Thymus (tissue), 11 donors: ENCODE data around the gene NEK9. TPM values are rescaled to one million over a fixed set of nuclear protein-coding genes. Genes with fewer than 3 reads are reported as not detected.
A peak's percentile ranks its signal among the peaks of the same experiment; 100 is the strongest.

ENCODE experiments used
- DNase-seq, 9 donors: peaks; one replicate each; pipeline ENCODE4 v3.0.0-alpha.2; 2013; ENCODE audit warnings: low spot score in 9 of 9, low read depth in 6 of 9, missing footprints in 1 of 9
- H3K27ac ChIP-seq, 2 donors: one replicate each; pipeline ENCODE4 v1.5.1; 2013; ENCODE audit warnings: control low read depth in 1 of 2, low read depth in 1 of 2, low read length in 1 of 2, mild to moderate bottlenecking in 1 of 2, moderate library complexity in 1 of 2
- H3K27me3 ChIP-seq, 2 donors: one replicate each; pipeline ENCODE4 v1.5.1; 2013; ENCODE audit warnings: low read length in 1 of 2; ENCODE audit not compliant: control insufficient read depth in 2 of 2, insufficient read depth in 1 of 2
- H3K36me3 ChIP-seq, 2 donors: one replicate each; pipeline ENCODE4 v1.5.1; 2013; ENCODE audit warnings: low read length in 1 of 2, mild to moderate bottlenecking in 1 of 2, moderate library complexity in 1 of 2; ENCODE audit not compliant: control insufficient read depth in 2 of 2, insufficient read depth in 2 of 2
- H3K4me1 ChIP-seq, 2 donors: one replicate each; pipeline ENCODE4 v1.5.1; 2013; ENCODE audit warnings: low read length in 2 of 2; ENCODE audit not compliant: control insufficient read depth in 2 of 2, insufficient read depth in 2 of 2
- H3K4me3 ChIP-seq, 2 donors: one replicate each; pipeline ENCODE4 v1.5.1; 2013; ENCODE audit warnings: low read length in 2 of 2, control low read depth in 1 of 2, mild to moderate bottlenecking in 1 of 2
- H3K9me3 ChIP-seq, 2 donors: one replicate each; pipeline ENCODE4 v1.5.1; 2013; ENCODE audit warnings: low read length in 1 of 2, mild to moderate bottlenecking in 1 of 2; ENCODE audit not compliant: control insufficient read depth in 2 of 2, insufficient read depth in 1 of 2
- WGBS: extraction: QIAGEN DNeasy Blood & Tissue Kit; methylation state at CpG from one replicate; pipeline ENCODE4 v1.1.7; 2013; 5-methylcytosine and 5-hydroxymethylcytosine counted together
- polyA plus RNA-seq: library from polyadenylated mRNA; stranded (reverse); fragments of 200-250 nt; gene quantifications from one replicate; pipeline ENCODE4 v1.2.3, GENCODE V29; 2013
- total RNA-seq: library from RNA; stranded (reverse); fragments of 120-200 nt; gene quantifications from one replicate; pipeline ENCODE4 v1.2.4, GENCODE V29; 2013
- donor health status: healthy.

Gene NEK9
- total and polyA plus RNA-seq, 2 donors, result 17.6 to 62.1 TPM

DNA sequence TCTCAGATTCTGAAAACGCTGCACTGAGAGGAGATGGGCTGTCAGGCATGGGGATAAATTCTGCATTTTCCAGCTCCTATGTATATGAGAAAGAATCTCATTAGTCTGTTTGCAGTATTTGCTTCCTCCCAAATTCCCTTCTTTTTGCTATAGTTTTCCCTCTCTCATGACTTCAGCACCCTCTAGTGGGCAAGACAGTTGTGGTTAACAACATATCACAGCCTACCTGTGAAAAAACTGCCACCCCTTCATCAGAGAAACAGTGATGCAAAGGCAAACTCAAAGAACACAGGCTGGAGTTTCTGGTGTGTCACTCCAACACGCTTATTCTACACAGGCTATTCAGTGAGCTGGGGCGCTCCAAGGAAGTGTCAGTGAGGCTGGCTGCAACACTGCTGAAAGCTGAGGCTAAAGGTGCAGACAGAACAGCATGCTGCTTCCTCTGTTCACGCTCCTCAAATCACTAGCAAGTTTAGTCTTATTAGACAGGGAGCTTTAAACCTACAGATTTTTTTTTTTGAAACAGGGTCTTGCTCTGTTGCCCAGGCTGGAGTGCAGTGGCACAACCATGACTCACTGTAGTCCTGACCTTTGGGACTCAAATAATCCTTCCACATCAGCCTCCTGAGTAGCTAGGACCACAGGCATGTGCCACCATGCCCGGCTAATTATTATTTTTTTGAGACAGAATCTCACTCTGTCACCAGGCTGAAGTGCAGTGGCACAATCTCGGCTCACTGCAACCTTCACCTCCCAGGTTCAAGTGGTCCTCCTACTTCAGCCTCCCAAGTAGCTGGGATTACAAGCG lies 38.1 kb downstream of the NEK9 start:
- DNase-seq, result peak in 7 of 9 donors; percentile 49 to 76 (median 60)
- H3K27ac ChIP-seq, result no peak overlapping the region
- WGBS, result 90% methylated on average over 7 of the region's 7 CpGs
- no peak overlapping the region for H3K4me3 ChIP-seq
- no peaks in the 10 kb centered on the region for H3K27me3 ChIP-seq
- peaks cover 39 to 56% of the 10 kb centered on the region in 2 donors for H3K36me3 ChIP-seq
- no peaks in the 10 kb centered on the region for H3K4me1 ChIP-seq
- H3K9me3 ChIP-seq, result no peaks in the 10 kb centered on the region

DNA sequence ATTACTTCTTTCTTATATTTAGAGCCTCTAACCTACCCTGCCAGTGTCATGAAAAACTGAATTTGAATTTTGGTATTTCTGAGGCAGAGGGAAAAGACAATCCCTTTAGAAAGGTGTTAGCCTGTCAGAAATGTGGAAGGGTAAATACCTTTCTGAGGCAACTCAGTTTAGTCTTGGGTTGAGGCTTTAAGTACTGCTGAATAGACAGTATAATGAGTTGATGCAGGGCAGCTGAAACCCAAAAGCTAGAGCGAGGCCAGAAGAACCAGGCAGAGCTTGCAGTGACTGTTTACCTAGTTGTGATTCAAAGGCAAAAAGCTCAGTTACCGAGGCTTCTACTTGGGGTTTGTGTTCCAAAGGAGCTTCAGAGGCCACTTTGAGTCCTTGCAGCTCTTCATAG lies 38.7 kb downstream of the NEK9 start:
- WGBS, result 94% methylated on average over 2 of the region's 2 CpGs
- Histone ChIP-seq H3K4me3 (no peak overlapping the region), H3K36me3 (peaks cover 42 to 62% of the 10 kb centered on the region in 2 donors), H3K27me3 (no peaks in the 10 kb centered on the region), H3K27ac (no peak overlapping the region), H3K4me1 (no peaks in the 10 kb centered on the region), H3K9me3 (no peaks in the 10 kb centered on the region)
- DNase-seq, result no peak

DNA sequence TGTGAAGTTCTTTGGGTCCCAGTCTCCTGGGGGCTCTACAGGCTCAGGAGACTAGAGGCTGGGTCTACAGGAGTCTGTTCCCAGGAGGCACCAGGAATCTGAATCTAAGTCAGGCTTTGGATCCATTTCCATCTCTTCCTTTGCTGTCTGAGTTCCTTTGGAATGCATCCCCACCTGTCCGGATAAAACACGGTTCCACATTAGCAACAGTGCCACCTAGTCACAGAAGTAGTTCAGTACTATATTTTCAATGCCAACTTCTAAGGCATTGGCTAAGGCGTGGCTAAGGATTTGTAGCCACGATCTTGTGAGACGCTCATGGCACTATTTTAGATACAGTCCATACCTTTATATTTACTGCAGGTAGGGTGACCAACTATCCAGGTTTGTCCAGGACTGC lies 42.3 kb downstream of the NEK9 start:
- H3K36me3 ChIP-seq, result peaks cover 40 to 64% of the 10 kb centered on the region in 2 donors
- no peaks in the 10 kb centered on the region for H3K9me3 ChIP-seq
- H3K27me3 ChIP-seq, result no peaks in the 10 kb centered on the region
- no peaks in the 10 kb centered on the region for H3K4me1 ChIP-seq
- WGBS, result 94% methylated on average over 5 of the region's 5 CpGs
- no peak overlapping the region for H3K4me3 ChIP-seq
- H3K27ac ChIP-seq, result no peak overlapping the region
- no peak for DNase-seq

DNA sequence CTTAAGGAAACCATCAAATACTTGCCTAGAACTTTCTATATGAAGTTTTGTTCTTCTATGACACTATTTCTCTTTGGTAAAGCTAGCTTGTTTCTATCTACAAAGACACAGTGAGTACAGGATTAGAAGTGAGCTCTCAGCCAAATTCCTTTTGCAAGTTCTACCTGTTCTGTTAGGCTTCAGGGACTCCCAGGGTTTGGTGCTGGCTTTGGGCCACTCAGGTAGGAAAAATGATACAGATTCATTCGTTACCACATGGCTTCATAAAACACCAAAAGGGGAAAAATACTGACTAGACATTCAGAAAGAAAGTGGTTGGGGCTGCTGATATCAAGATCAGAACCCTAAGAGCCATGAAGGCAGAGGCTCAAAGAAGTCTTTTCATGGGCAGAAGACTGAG lies 43.6 kb downstream of the NEK9 start:
- Histone ChIP-seq H3K4me3 (no peak overlapping the region), H3K9me3 (no peaks in the 10 kb centered on the region), H3K27me3 (no peaks in the 10 kb centered on the region), H3K36me3 (peaks cover 36 to 61% of the 10 kb centered on the region in 2 donors), H3K4me1 (no peaks in the 10 kb centered on the region), H3K27ac (no peak overlapping the region)
- DNase-seq, result no peak
- WGBS, result 91% methylated on average over 1 of the region's 1 CpG

DNA sequence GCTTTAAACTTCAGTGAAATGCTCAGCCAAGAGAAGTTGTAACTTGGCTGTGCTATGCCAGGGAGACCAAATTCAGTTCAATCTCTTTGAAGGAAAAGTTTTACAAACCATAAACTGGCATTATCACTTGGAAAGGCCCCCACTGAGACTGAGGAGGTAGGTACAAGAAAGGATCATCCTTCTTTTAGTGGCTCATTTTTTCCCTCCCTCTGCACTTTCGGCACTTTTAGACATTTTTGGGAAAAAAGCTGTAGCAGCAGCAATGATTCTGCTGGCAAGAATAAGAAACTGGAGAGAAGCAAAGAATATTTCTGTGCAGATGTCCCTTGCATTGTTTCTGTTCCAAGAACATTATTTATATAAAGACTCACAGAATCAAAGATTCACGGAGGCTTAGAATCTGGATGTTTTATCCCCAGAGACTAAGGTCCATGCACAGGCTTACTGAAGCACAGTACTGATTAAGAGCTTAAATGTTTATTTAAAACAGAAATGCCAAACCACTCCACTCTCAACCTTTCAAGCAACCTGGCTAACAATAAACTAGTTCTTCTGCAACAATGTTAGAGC lies 45.1 kb downstream of the NEK9 start:
- Histone ChIP-seq H3K4me3 (no peak overlapping the region), H3K4me1 (no peaks in the 10 kb centered on the region), H3K9me3 (no peaks in the 10 kb centered on the region), H3K27ac (no peak overlapping the region), H3K36me3 (peaks cover 26 to 47% of the 10 kb centered on the region in 2 donors), H3K27me3 (no peaks in the 10 kb centered on the region)
- 95% methylated on average over 2 of the region's 2 CpGs for WGBS
- DNase-seq, result no peak

DNA sequence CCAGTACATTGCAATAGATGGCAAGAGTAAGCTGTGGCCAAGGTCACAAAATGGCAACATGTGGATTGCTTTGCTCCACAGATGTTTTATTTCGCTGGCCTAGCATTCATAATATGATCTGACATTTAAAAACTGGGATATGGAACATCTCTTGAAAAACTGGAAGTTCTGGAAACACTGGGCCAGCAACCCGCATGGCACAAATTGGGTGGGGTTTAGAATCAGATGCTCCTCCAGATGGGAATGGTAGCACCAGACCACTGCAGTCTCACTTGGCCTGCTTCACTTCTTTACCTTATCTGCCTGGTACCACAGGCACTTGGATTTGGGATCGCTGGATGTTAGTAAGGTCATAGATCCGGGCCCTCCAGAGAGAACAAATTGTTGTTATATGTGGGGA lies 47.3 kb downstream of the NEK9 start:
- no peak overlapping the region for H3K4me3 ChIP-seq
- H3K4me1 ChIP-seq, result no peaks in the 10 kb centered on the region
- DNase-seq, result no peak
- no peaks in the 10 kb centered on the region for H3K27me3 ChIP-seq
- no peak overlapping the region for H3K27ac ChIP-seq
- no peaks in the 10 kb centered on the region for H3K9me3 ChIP-seq
- WGBS, result 49% methylated on average over 4 of the region's 4 CpGs
- peaks cover 11 to 27% of the 10 kb centered on the region in 2 donors for H3K36me3 ChIP-seq

DNA sequence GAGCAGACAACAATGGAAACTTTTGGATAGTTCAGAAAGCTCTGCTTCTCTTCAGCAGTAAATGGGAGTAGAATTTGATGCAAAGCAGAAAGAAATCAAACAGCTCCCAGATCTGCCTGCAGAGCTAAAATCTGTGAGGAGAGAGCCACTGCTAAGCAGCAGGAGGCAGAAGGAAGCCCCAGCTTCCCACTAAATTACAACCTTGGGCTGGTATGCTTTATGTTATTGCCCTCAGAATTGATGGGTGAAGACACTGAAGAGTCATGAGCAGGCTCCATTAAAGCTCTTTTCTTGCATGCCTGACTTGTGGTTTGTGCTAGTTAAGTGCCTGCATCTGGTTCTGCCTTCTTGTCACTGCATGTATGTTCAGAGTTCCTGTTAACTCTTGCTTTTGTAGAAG lies 49.1 kb downstream of the NEK9 start:
- DNase-seq, result no peak
- H3K9me3 ChIP-seq, result no peaks in the 10 kb centered on the region
- H3K4me3 ChIP-seq, result no peak overlapping the region
- H3K36me3 ChIP-seq, result peaks cover 0 to 11% of the 10 kb centered on the region in 2 donors
- no peak overlapping the region for H3K27ac ChIP-seq
- no peaks in the 10 kb centered on the region for H3K4me1 ChIP-seq
- H3K27me3 ChIP-seq, result no peaks in the 10 kb centered on the region

DNA sequence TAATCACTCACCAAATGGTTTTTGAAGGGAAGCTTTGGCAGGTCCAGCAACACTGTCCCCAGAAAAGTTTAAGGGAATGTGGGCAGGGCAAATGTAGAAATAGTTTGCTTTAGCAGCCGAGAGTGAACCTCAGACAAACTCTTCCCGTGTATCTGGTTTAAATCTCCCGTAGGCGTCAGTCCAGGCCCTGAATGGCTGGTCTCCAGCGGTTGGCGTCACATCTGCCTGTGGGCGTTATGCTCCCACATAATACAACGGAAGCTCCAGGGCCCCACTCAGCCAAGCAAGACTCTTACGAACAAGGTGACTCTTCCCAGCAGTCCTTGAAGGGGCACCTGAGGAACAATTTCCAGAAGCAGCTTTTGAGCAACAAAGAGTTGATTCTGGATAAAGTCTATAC lies 56.5 kb downstream of the NEK9 start:
- Histone ChIP-seq H3K36me3 (no peaks in the 10 kb centered on the region), H3K4me3 (no peak overlapping the region), H3K4me1 (peaks cover 0 to 25% of the 10 kb centered on the region in 2 donors), H3K27ac (peak overlapping the region; percentile 36 to 76), H3K27me3 (peaks cover 0 to 6% of the 10 kb centered on the region in 2 donors), H3K9me3 (no peaks in the 10 kb centered on the region)
- DNase-seq, result no peak
- 86% methylated on average over 9 of the region's 9 CpGs for whole genome bisulfite sequencing

DNA sequence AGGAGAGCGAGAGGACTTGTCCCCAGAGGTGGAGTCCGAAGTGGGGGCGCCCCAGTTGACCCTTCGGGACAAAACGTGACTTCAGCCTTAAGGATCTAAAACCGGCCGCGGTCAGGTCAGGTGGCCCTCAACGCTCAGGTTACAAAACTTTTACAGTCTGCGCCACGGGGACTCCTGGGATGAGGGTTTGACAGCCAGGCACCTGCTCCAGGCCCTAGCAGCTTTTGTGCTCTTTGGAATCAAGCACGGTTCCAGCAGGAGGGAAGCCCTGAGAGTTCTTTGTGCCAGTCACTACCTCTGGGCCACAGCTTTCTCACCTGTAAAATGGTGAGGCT lies 57.1 kb downstream of the NEK9 start:
- Histone ChIP-seq H3K4me1 (peaks cover 0 to 25% of the 10 kb centered on the region in 2 donors), H3K36me3 (no peaks in the 10 kb centered on the region), H3K9me3 (no peaks in the 10 kb centered on the region), H3K27me3 (peaks cover 0 to 6% of the 10 kb centered on the region in 2 donors), H3K4me3 (peak overlapping the region in 1 of 2 donors; percentile 65), H3K27ac (peak overlapping the region; percentile 48 to 76)
- WGBS, result 80% methylated on average over 12 of the region's 12 CpGs
- no peak for DNase-seq
